ENCODE results near the gene ART3. TPM values are rescaled to one million over a fixed set of nuclear protein-coding genes. Genes with fewer than 3 reads are reported as not detected.
A peak's percentile ranks its signal among the peaks of the same experiment; 100 is the strongest.

ART3 gene
- total RNA-seq, 1 experiment from 2014 or later = not detected

GRCh38 chr4:76144546-76144945 is 70.0 kb downstream of the ART3 start:
- DNase-seq (ENCODE audit: extremely low read depth, low read depth) = no peak

GRCh38 chr4:76147454-76148141 is 73.1 kb downstream of the ART3 start:
- DNase-seq (ENCODE audit: extremely low read depth, low read depth) = peak; percentile 24

GRCh38 chr4:76148142-76148865 is 73.8 kb downstream of the ART3 start, which contains the start of gene NUP54:
Gene NUP54 (minus strand): TSS chr4:76148397. CDS start chr4:76148374, 23 bp downstream.
- peak; percentile 84 for DNase-seq (ENCODE audit: extremely low read depth, low read depth)

DNA sequence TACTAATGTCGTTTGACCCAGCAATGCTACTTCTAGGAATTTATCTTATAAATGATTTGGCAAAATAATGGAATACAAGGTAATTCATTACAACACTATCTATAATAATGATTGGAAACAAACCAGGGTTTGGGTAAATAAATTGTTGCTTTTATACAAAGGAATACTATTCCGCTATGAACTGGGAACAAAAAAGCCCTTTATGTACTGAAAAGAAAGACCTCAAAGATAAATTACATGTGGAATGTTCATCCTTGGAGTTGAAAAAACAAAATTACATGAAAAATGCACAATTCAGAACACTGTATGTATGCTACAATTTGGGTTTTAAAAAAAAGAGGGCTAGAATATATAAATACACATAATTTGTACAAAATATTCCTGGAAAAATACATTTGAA is 78.8 kb downstream of the ART3 start:
- DNase-seq (ENCODE audit: extremely low read depth, low read depth) = no peak

DNA sequence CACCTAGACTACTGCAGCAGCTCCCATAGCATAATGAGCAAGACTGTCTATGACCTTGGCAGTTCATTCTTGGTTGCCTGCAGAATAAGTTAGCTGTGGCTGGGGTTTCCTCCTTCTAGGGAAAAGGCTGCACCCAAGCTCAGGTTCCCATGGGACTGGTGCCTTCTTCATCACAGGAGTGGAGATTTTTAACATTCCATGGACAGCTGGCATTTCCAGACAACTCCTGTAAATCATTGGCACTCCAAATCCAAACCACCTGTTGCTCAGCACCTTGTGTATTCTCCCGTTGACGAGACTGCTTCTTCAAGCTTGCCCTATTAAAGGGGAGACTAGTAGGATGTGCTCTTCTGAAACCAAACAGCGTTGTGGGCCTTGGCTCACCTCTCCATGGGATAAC is 81.5 kb downstream of the ART3 start:
- DNase-seq (ENCODE audit: extremely low read depth, low read depth) = no peak

- DNase-seq (ENCODE audit: extremely low read depth, low read depth) = no peak
These were observed 82.1 kb downstream of the ART3 start for GRCh38 chr4:76156635-76157034.

GRCh38 chr4:76160355-76160754 is 85.8 kb downstream of the ART3 start:
- no peak for DNase-seq (ENCODE audit: extremely low read depth, low read depth)

Other genes with a start within 250 kb of the ART3 start
- gene PPEF2, start 172.3 kb upstream of the ART3 start, total RNA-seq (2014; rRNA removed; shearing (Covaris generic)) = not detected in 2 replicates
- gene NAAA, start 133.7 kb upstream of the ART3 start, total RNA-seq (2014; rRNA removed; shearing (Covaris generic)) = 14.2 and 17.6 TPM in 2 replicates
- gene SDAD1, start 83.8 kb upstream of the ART3 start, total RNA-seq (2014; rRNA removed; shearing (Covaris generic)) = 41.3 and 45.7 TPM in 2 replicates
- not detected in 2 replicates for gene CXCL9, start 67.2 kb upstream of the ART3 start, total RNA-seq (2014; rRNA removed; shearing (Covaris generic))
- gene CXCL10, start 51.2 kb upstream of the ART3 start, total RNA-seq (2014; rRNA removed; shearing (Covaris generic)) = not detected in 2 replicates
- gene CXCL11, start 38.6 kb upstream of the ART3 start, total RNA-seq (2014; rRNA removed; shearing (Covaris generic)) = not detected in 2 replicates
- 31.7 and 37.3 TPM in 2 replicates for gene NUP54, start 73.7 kb downstream of the ART3 start, total RNA-seq (2014; rRNA removed; shearing (Covaris generic))
- 133 and 137 TPM in 2 replicates for gene SCARB2, start 139.1 kb downstream of the ART3 start, total RNA-seq (2014; rRNA removed; shearing (Covaris generic))
- 0.30 and 0.78 TPM in 2 replicates for gene FAM47E, start 177.0 kb downstream of the ART3 start, total RNA-seq (2014; rRNA removed; shearing (Covaris generic))
- gene STBD1, start 232.0 kb downstream of the ART3 start, total RNA-seq (2014; rRNA removed; shearing (Covaris generic)) = 1.9 and 3.3 TPM in 2 replicates

All from NCI-H460 (cell line).